Naive thymus-derived CD4-positive, alpha-beta T cell (primary cell): Measurements from ENCODE around the gene SSMEM1. TPM values are rescaled to one million over a fixed set of nuclear protein-coding genes. Genes with fewer than 3 reads are reported as not detected.

Source experiments
- ATAC-seq: fragments of 150-1000 bp; cut with Tn5 transposase; 2 replicates; pipeline ENCODE4 v1.10.0; 2021; ENCODE audit warnings: mild to moderate bottlenecking, moderate library complexity
- CTCF ChIA-PET: fragments of 350-600 bp; sonication (Branson Sonifier 250); formaldehyde crosslinking; loops from one replicate; lab custom pipeline; 2021; ENCODE audit warnings: antibody characterized with exemption; lab: Charles Lee
- POLR2A ChIA-PET: fragments of 350-600 bp; sonication (Branson Sonifier 250); formaldehyde crosslinking; loops from one replicate; lab custom pipeline; 2021; ENCODE audit warnings: antibody characterized with exemption, inconsistent platforms; lab: Charles Lee
- DNase-seq, 9 donors: peaks; one replicate each; pipeline versions ENCODE4 v3.0.0 to v3.0.0-alpha.2; 2020 to 2022; ENCODE audit warnings: mixed read lengths in 1 of 9
- H3K27ac ChIP-seq: one replicate; pipeline ENCODE4 v1.7.0; 2013; ENCODE audit warnings: mild to moderate bottlenecking, low read depth, low read length, moderate library complexity
- H3K27me3 ChIP-seq, 2 donors: one replicate each; pipeline ENCODE4 v1.7.0; 2013; ENCODE audit warnings: low read length in 2 of 2, mild to moderate bottlenecking in 2 of 2, moderate library complexity in 2 of 2; ENCODE audit not compliant: control insufficient read depth in 2 of 2, insufficient read depth in 2 of 2
- H3K36me3 ChIP-seq, 3 experiments: 1 replicate in 2 of 3; 2 replicates in 1 of 3; pipeline ENCODE4 v1.7.0; 2013; ENCODE audit warnings: low read length in 3 of 3, mild to moderate bottlenecking in 3 of 3, moderate library complexity in 1 of 3; ENCODE audit not compliant: insufficient read depth in 3 of 3, control insufficient read depth in 2 of 3
- H3K4me1 ChIP-seq, 2 donors: one replicate each; pipeline ENCODE4 v1.7.0; 2013; ENCODE audit warnings: low read length in 2 of 2, mild to moderate bottlenecking in 2 of 2, moderate library complexity in 1 of 2; ENCODE audit not compliant: control insufficient read depth in 2 of 2, insufficient read depth in 2 of 2
- H3K4me3 ChIP-seq: 2 replicates; pipeline ENCODE4 v1.7.0; 2013; ENCODE audit warnings: mild to moderate bottlenecking, low read length
- H3K9me3 ChIP-seq, 3 experiments: 1 replicate in 2 of 3; 2 replicates in 1 of 3; pipeline ENCODE4 v1.7.0; 2013; ENCODE audit warnings: low read length in 3 of 3; ENCODE audit not compliant: control insufficient read depth in 2 of 3
- H3K27ac Mint-ChIP-seq, 9 donors: one replicate each; pipeline ENCODE4 v1.8.0; 2020 to 2022; ENCODE audit warnings: mixed read lengths in 9 of 9, mild to moderate bottlenecking in 8 of 9, moderate library complexity in 5 of 9, inconsistent platforms in 2 of 9
- H3K27me3 Mint-ChIP-seq, 5 donors: one replicate each; pipeline ENCODE4 v1.8.0; 2021 to 2022; ENCODE audit warnings: mixed read lengths in 5 of 5, mild to moderate bottlenecking in 1 of 5
- H3K36me3 Mint-ChIP-seq, 5 donors: one replicate each; pipeline ENCODE4 v1.8.0; 2020 to 2022; ENCODE audit warnings: mixed read lengths in 5 of 5, mild to moderate bottlenecking in 3 of 5, inconsistent platforms in 1 of 5
- H3K4me1 Mint-ChIP-seq, 7 donors: one replicate each; pipeline ENCODE4 v1.8.0; 2020 to 2022; ENCODE audit warnings: mixed read lengths in 7 of 7, mild to moderate bottlenecking in 3 of 7, inconsistent platforms in 1 of 7
- H3K4me3 Mint-ChIP-seq, 10 donors: one replicate each; pipeline ENCODE4 v1.8.0; 2020 to 2022; ENCODE audit warnings: mild to moderate bottlenecking in 10 of 10, mixed read lengths in 10 of 10, moderate library complexity in 6 of 10, inconsistent platforms in 2 of 10
- H3K9me3 Mint-ChIP-seq, 11 donors: one replicate each; pipeline ENCODE4 v1.8.0; 2020 to 2022; ENCODE audit warnings: mixed read lengths in 11 of 11, mild to moderate bottlenecking in 4 of 11, inconsistent platforms in 1 of 11, moderate library complexity in 1 of 11
- intact Hi-C, 2 donors: fragments of 100-400 bp; cut with micrococcal nuclease; formaldehyde crosslinking; loops; one replicate each; pipeline ENCODE4 v1.15.1; 2023
- polyA plus RNA-seq, 2 donors: library from polyadenylated mRNA; unstranded; fragments of 300-500 nt; fragmentation: Illumina TruSeq; gene quantifications; one replicate each; pipeline ENCODE4 v1.2.3, GENCODE V29; 2021
- total RNA-seq, 6 experiments: library from RNA in 5 of 6; stranded (reverse) in 5 of 6; gene quantifications; 1 replicate in 5 of 6; 2 replicates in 1 of 6; pipeline ENCODE4 v1.2.3 and lab custom pipeline; 2021 to 2026

SSMEM1 gene
- total and polyA plus RNA-seq, 7 experiments from 2014 or later: not detected

DNA sequence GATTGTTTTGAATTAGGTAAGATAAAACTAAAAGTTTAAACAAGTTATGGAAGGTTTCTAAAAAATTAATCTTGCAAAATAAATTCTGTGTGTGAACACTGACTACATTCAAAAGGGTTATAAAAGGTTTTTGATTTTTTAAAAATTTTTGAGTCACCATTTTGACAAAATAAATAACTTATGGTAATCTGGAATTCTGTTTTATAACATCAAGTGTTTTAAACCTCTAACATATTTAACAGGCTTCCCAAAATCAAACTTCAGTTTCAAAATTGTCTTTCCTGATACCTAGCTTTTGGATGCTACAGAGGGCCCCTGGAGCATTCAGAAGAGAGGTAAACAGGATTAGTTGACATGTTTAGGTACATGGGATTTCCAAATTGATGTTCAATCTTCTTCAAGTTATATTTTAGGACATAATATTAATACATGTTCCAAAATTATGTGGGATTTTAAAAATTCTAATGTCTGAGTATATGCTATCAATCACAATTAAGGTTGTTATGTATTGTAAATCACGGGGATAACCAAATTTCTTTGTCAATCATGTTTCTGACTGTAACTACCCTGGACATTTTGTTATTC lies 50.9 kb downstream of the SSMEM1 start:
- Mint-ChIP-seq H3K36me3 (peaks cover 0 to 7% (median 2%) of the 10 kb centered on the region in 5 donors), H3K27ac (no peak overlapping the region), H3K9me3 (peaks cover 0 to 91% (median 22%) of the 10 kb centered on the region in 11 donors), H3K4me1 (no peaks in the 10 kb centered on the region), H3K27me3 (peaks cover 0 to 4% (median 0%) of the 10 kb centered on the region in 5 donors), H3K4me3 (no peak overlapping the region)
- Histone ChIP-seq H3K27ac (no peak overlapping the region), H3K36me3 (no peaks in the 10 kb centered on the region), H3K9me3 (peaks cover 0 to 19% (median 0%) of the 10 kb centered on the region in 3 experiments), H3K27me3 (no peaks in the 10 kb centered on the region), H3K4me1 (no peaks in the 10 kb centered on the region), H3K4me3 (no peak overlapping the region)
- intact Hi-C loops: no loop called here
- ChIA-PET POLR2A (no interaction called here), CTCF (no interaction called here)
- ATAC-seq (no peak), DNase-seq (no peak)

DNA sequence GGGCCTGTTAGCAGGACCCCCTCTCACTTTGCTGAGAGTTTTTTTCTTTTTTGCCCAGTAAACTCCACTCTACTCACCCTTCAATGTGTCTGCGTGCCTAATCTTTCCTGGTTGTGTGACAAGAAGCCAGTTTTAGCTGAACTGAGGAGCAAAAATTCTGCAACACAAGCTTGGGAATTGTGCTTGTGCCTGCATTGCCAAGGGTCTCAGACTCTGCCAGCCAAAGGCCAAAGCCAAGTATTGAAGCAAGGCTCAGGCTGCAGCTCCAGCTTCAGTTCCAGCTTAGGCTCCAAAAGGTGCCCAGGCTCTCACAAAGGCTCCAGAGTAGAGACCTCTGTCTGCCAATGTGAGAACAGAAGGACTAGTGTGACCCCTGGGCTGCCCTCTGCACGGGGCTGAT lies 54.8 kb downstream of the SSMEM1 start:
- Histone ChIP-seq H3K4me3 (no peak overlapping the region), H3K4me1 (no peaks in the 10 kb centered on the region), H3K27ac (no peak overlapping the region), H3K36me3 (no peaks in the 10 kb centered on the region), H3K27me3 (no peaks in the 10 kb centered on the region), H3K9me3 (peaks cover 0 to 15% (median 0%) of the 10 kb centered on the region in 3 experiments)
- H3K27me3 Mint-ChIP-seq: peaks cover 0 to 4% (median 0%) of the 10 kb centered on the region in 5 donors
- ATAC-seq (no peak), DNase-seq (no peak)
- H3K9me3 Mint-ChIP-seq: peaks cover 0 to 57% (median 18%) of the 10 kb centered on the region in 11 donors
- H3K4me1 Mint-ChIP-seq: no peaks in the 10 kb centered on the region
- CTCF ChIA-PET: no interaction called here
- POLR2A ChIA-PET: no interaction called here
- intact Hi-C loops: no loop called here
- H3K36me3 Mint-ChIP-seq: peaks cover 0 to 7% (median 0%) of the 10 kb centered on the region in 5 donors
- H3K4me3 Mint-ChIP-seq: no peak overlapping the region
- H3K27ac Mint-ChIP-seq: no peak overlapping the region

DNA sequence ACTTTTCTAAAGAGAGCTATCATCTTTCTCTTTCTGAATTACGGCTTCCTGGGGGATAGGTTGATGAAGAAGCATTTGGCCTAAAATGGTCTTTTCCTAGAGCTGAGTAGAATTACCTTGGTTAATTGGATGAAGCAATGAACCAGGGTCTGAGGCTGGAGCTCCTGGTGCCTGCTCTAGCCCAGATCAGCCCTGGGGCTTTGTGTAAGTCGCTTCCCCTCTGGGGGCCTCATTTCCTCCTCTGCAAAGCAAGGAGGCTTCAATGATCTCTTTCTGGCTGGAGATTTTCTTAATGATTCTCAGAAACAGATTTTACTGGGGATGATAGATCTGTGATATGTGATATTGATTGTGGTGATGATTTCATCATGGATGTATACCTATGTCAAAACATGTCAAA lies 55.5 kb downstream of the SSMEM1 start:
- no peak overlapping the region for H3K27ac ChIP-seq
- H3K36me3 Mint-ChIP-seq: peaks cover 0 to 7% (median 0%) of the 10 kb centered on the region in 5 donors
- H3K4me1 ChIP-seq: no peaks in the 10 kb centered on the region
- no peak overlapping the region for H3K27ac Mint-ChIP-seq
- H3K4me1 Mint-ChIP-seq: peaks cover 0 to 2% (median 0%) of the 10 kb centered on the region in 7 donors
- ChIA-PET CTCF (no interaction called here), POLR2A (interaction anchor here (0.6 kb wide), 1 partner anchor 605 kb away, joined by 3 read pairs; no protein-coding TSS in a partner anchor)
- no peaks in the 10 kb centered on the region for H3K27me3 ChIP-seq
- H3K36me3 ChIP-seq: no peaks in the 10 kb centered on the region
- intact Hi-C loops: no loop called here
- peaks cover 0 to 14% (median 0%) of the 10 kb centered on the region in 3 experiments for H3K9me3 ChIP-seq
- peaks cover 0 to 4% (median 0%) of the 10 kb centered on the region in 5 donors for H3K27me3 Mint-ChIP-seq
- no peak for ATAC-seq
- H3K4me3 ChIP-seq: no peak overlapping the region
- peaks cover 0 to 53% (median 18%) of the 10 kb centered on the region in 11 donors for H3K9me3 Mint-ChIP-seq
- H3K4me3 Mint-ChIP-seq: no peak overlapping the region
- DNase-seq: no peak

Other genes starting within 250 kb of the SSMEM1 start
- 10 to 100 TPM; 11.1 to 19.8 (median 18.7) TPM for gene ZC3HC1, start 156.5 kb upstream of the SSMEM1 start, total RNA-seq
- gene ZC3HC1, start 156.5 kb upstream of the SSMEM1 start, polyA plus RNA-seq: 10 to 100 TPM; 11.8 to 20.0 TPM
- 10 to 100 TPM; 14.5 to 20.4 (median 17.3) TPM for gene KLHDC10, start 137.3 kb upstream of the SSMEM1 start, total RNA-seq
- 1 to 10 TPM; 1.2 to 3.4 TPM for gene KLHDC10, start 137.3 kb upstream of the SSMEM1 start, polyA plus RNA-seq
- 10 to 100 TPM; 18.8 to 37.3 (median 35.1) TPM for gene TMEM209, start 2.5 kb upstream of the SSMEM1 start, total RNA-seq
- gene TMEM209, start 2.5 kb upstream of the SSMEM1 start, polyA plus RNA-seq: 10 to 100 TPM; 38.0 to 53.9 TPM
- gene CPA2, start 59.0 kb downstream of the SSMEM1 start, total RNA-seq: not detected
- gene CPA2, start 59.0 kb downstream of the SSMEM1 start, polyA plus RNA-seq: not detected
- not detected for gene CPA4, start 85.3 kb downstream of the SSMEM1 start, total RNA-seq
- not detected for gene CPA4, start 85.3 kb downstream of the SSMEM1 start, polyA plus RNA-seq
- 1 to 10 TPM in 2 of 5 experiments, under 1 TPM in 1, not detected in 2; 0.77 to 5.2 (median 1.0) TPM for gene CPA5, start 137.0 kb downstream of the SSMEM1 start, total RNA-seq
- gene CPA5, start 137.0 kb downstream of the SSMEM1 start, polyA plus RNA-seq: 1 to 10 TPM; 3.9 to 7.9 TPM
- gene CPA1, start 172.6 kb downstream of the SSMEM1 start, total RNA-seq: not detected
- gene CPA1, start 172.6 kb downstream of the SSMEM1 start, polyA plus RNA-seq: not detected
- gene CEP41, start 233.2 kb downstream of the SSMEM1 start, total RNA-seq: 10 to 100 TPM in 3 of 5 experiments, 1 to 10 TPM in 2; 6.9 to 16.0 (median 12.6) TPM
- gene CEP41, start 233.2 kb downstream of the SSMEM1 start, polyA plus RNA-seq: 10 to 100 TPM; 26.4 to 29.6 TPM